NAMALWA (cell line): ENCODE measurements around the gene ATP11B.

Experiments
- DNase-seq: peaks from one replicate; pipeline ENCODE4 v3.0.0-alpha.2; 2015; ENCODE audit warnings: low spot score

The ATP11B gene

GRCh38 chr3:182792901-182793662 is at the start of gene ATP11B:
TSS of gene ATP11B (plus strand) at chr3:182793504. CDS start at chr3:182793760, 256 bp downstream.
- DNase-seq, result peak; percentile 84

- DNase-seq, result no peak
Observed at GRCh38 chr3:182746959-182747358, 46.3 kb upstream of the ATP11B start.

- no peak for DNase-seq
Observed at GRCh38 chr3:182755308-182755707, 38.0 kb upstream of the ATP11B start.

GRCh38 chr3:182755712-182756111 is 37.6 kb upstream of the ATP11B start:
- no peak for DNase-seq

GRCh38 chr3:182760576-182761164 is 32.6 kb upstream of the ATP11B start:
- DNase-seq, result no peak

GRCh38 chr3:182763896-182764295 is 29.4 kb upstream of the ATP11B start:
- no peak for DNase-seq

GRCh38 chr3:182765287-182765686 is 28.0 kb upstream of the ATP11B start:
- no peak for DNase-seq

GRCh38 chr3:182766099-182766498 is 27.2 kb upstream of the ATP11B start:
- DNase-seq, result no peak

GRCh38 chr3:182768413-182768812 is 24.9 kb upstream of the ATP11B start:
- no peak for DNase-seq

GRCh38 chr3:182769673-182770072 is 23.6 kb upstream of the ATP11B start:
- no peak for DNase-seq

- DNase-seq, result no peak
Observed at GRCh38 chr3:182782149-182782548, 11.2 kb upstream of the ATP11B start.

GRCh38 chr3:182783106-182783505 is 10.2 kb upstream of the ATP11B start:
- DNase-seq, result no peak

GRCh38 chr3:182784542-182784941 is 8.8 kb upstream of the ATP11B start:
- DNase-seq, result no peak

GRCh38 chr3:182785142-182785541 is 8.2 kb upstream of the ATP11B start:
- DNase-seq, result no peak

- no peak for DNase-seq
Observed at GRCh38 chr3:182785756-182786155, 7.5 kb upstream of the ATP11B start.

GRCh38 chr3:182786564-182787196 is 6.6 kb upstream of the ATP11B start:
- no peak for DNase-seq

GRCh38 chr3:182787302-182788036 is 5.8 kb upstream of the ATP11B start:
- no peak for DNase-seq

- DNase-seq, result peak; percentile 32
Observed at GRCh38 chr3:182789371-182789770, 3.9 kb upstream of the ATP11B start.

GRCh38 chr3:182790612-182791011 is 2.7 kb upstream of the ATP11B start:
- DNase-seq, result no peak

- peak; percentile 72 for DNase-seq
Observed at GRCh38 chr3:182793663-182794454, 555 bp downstream of the ATP11B start.

- no peak for DNase-seq
Observed at GRCh38 chr3:182794455-182795388, 1.4 kb downstream of the ATP11B start.
